HG03469 (cell line): ENCODE results near the gene THYN1.

ENCODE experiments used
- ATAC-seq: cut with Tn5 transposase; IDR thresholded peaks from one replicate; pipeline ENCODE4 v1.9.1; 2021; ENCODE audit warnings: mild to moderate bottlenecking, moderate library complexity, moderate number of reproducible peaks; ENCODE audit not compliant: unreplicated experiment

Gene THYN1

DNA sequence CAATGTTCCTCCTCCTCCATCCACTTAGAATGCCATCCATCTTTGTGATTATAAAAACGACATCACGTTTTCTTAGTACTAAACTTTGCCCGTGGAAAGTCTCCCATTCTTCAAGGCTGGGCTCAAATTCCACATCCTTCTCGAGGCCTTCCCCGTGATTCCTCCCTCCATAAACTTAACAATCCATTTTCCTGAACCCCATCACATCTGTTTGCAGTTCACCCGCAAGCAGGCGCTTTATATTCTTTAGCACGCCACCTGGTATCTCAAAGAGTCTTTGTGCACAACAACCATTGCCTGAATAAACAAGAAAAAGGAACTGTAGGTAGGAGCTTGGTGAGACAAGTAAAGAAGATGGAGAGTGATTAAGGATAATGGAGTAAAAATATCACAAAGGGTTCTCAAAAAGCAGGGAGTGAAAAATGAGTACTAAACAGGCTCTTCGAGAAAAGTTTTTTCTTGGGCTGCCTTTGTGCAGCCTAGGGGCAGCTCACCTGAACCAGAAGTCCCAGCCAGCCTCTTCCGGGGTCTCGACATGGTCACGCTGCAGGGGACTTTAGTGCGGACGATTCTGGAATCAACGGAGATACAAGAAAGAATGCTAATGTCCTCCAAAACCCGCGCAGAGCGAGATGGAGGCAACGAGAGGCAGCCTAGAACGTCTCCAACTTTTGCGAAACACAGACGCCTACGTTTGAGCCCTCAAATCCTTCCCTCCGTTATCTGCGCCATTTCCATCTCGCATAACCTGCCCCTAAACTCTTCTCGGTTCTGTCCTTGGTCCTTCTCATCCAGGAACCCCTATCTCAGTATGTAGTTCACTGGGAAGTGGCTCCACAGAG, 585 bp downstream of the THYN1 start:
- ATAC-seq, result peak; percentile 12

DNA sequence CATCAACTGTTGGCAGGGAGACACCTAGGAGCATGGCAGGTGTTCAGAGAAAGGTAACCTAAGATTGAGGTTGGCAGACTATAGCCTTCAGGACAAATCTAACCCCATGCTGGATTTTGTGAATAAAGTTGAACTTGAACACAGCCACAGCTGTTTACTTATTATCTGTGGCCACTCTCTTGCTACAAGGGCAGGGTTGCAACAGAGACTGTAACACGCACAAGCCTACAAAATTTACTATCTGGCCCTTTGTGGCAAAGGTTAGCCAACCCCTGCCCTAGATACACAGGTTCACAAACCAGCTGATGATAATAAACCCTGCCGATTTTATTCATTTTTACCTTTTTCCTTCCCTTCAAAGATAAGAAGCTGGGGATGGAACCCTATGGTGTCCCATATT, 2.5 kb downstream of the THYN1 start:
- no peak for ATAC-seq

DNA sequence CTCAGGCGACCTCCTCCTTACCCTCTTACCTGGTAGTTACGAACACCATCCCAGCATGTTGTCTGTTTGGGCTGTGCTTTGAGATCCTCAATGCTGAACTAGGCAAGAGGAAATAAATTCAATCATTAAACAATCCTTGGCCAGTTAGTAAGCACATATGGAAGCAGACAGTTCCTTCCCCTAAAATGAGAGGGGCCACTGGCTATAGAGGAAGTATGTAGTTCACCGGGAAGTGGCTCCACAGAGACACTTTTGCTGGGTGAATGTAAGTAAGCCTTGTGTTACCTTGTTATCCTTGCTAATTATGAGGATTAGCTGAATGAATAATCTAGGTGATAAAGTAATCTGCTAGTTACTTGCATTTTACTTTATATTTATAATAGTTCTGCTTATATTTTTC, 2.9 kb downstream of the THYN1 start:
- no peak for ATAC-seq

DNA sequence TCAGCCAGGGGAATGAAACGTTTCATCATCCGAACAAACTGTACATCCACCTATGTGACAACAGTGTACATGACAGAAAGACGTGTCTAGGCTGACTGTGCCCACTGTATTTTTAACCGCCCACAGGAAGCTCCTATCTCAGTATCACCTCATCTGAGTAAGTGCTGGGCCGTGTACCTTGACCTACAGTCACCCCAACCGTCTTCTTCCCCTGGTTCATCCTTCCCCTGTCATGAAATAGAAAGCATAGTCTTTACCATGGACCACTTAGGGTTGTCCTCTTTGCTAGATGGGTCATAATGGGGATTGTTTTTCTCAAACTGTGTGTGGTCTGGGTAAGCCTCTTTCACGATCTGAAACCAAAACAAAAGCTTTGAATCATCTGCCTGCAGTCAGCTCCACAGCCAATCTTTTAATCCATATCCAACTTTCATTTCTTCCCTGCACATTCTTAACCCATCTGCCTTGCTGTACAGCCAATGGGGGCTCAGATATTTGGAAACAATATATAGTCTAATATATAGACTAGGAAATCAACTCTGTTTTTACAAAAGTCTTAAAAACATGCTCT, 4.2 kb downstream of the THYN1 start:
- no peak for ATAC-seq

DNA sequence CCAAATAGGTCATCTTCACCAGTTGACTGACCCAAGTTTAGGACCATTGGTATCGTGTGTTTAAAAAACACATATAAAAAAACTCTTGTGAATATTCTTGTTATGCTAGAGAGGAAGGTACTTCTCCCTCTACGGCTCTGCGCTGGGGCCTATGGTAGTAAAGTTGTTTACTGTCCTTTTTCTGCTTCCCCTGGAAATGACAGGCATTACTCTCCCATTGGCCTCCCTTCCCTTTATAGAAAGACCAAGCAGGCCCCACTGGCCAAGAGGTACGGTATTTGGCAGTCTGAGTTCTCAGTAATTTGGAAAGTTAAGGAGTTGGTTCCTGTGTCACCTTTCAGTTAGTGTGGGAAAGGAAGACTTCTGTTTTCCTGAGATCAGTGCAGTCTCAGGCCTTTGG, 6.5 kb downstream of the THYN1 start:
- no peak for ATAC-seq

DNA sequence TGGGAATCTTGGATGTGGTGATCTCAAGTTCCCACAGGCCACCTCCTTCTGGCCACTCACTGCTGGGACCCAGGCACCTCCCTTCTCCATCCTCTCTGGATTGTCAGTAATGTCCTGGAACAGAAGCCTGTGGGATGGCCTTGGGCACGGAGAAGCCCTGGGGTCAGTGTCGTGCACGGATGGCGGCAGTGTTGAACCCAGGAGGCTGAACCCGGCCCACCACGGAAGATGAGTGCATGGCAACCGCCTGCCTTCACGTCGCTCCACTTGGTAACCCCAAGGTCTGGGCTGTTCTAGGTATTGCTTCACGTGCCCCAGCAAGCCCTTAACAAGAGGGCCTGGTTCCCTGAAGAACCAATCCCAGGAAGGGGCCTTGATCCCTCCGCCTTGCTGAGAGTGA, 7.1 kb downstream of the THYN1 start:
- ATAC-seq, result no peak

DNA sequence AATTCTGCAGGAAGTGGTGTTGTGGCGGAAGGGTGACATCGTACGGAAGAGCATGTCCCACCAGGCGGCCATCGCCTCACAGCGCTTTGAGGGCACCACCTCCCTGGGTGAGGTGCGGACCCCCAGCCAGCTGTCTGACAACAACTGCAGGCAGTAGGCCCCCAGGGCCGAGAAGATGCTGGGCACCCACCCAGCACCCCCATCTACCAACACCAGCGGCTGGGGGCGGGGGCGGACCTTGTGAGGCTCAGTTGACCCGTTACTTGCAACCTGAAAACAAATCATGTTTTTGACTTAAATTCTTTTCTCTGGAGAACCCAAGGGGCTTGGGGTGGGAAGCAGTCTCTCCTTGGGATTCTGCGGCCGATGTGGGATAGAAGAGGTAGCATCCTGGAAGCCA, 7.7 kb downstream of the THYN1 start:
- ATAC-seq, result no peak

DNA sequence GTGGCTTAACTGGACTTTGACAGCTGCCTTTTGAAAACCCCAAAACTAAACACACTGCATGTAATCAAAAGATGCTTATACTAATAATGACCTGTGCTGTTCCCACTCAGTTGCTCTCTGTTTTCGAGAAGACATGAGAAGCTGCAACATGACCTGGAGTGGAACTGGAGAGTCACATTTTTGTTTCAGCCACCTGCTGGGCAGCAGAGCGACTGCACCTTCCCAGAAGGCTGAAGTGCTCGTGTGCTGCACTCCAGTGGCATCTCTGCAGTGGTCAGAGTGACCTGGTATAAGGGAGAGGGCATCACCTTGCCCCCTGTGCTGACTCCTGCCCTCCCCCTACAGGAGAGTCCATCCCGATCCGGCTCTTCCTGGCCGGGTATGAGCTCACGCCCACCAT, 8.6 kb downstream of the THYN1 start:
- peak; percentile 84 for ATAC-seq

DNA sequence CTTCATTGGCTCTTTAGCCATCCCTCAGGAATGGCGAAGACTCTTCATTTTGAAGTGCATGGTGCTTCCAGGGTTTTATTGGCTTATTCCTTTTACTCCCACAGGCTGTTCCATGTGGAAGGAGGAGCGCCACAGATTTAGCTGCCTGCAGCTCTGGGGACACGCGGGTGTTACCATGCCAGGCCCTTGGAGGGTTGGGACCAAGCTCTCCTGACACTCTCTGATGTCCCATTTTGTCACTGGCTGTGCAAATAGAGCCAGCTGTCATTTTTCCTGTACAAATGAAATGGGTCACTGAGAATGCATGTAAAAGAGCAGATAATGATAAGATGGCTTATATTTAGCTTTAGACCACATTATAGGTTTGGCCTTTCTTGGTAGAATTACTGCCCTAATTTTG, 9.2 kb downstream of the THYN1 start:
- ATAC-seq, result no peak

DNA sequence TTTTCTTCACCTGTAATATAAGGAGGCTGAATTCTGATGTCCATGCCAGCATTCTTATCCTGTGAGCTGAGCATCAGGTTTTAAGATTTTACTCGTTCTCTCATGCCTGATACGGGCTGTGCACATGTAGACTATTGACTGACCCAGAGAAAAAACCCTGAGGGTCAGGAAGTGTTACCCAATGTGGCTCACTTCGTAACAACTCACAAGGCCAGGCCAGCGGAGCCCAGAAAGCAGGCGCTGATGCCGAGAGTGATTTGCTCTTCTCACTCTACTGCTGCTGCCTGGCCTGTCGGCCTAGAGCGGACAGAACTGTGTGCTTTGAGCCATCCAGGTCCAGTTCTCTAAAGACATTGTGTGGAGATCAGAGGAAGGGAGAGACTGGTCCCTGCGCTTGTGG, 10.8 kb downstream of the THYN1 start:
- ATAC-seq, result no peak

DNA sequence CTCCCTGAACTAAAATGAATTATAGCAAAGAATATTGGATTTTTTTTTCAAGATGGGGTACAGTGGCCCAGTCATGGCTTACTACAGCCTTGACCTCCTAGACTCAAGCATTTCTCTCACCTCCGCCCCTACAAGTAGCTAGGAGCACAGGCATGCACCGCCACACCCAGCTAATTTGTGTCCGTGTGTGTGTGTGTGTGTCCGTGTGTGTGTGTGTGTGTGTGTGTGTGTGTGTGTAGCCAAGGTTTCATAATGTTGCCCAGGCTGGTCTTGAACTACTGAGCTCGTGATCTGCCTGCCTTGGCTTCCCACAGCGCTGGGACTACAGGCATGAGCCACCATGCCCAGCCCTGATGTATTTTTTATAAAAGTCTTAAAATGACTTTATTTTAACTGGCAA, 12.6 kb downstream of the THYN1 start:
- no peak for ATAC-seq

DNA sequence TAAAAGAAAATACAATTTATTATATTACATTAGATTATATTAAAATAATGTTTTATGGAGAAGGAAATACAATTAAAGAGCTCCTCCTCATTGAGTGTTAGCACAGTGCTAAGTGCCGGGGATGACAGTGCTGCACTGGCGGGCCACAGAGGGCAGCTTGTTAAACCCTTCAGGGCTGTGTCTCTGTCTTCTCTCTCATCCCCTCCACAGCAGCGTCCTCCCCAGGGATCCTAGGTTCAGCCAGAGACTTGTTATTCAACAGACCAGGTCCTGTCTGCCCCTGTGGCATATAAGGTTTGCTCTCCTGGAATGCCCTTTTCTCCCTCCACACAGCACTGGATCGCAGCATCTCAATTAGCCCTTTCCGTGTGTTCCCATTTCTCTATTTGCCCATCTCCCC, 14.2 kb downstream of the THYN1 start:
- no peak for ATAC-seq

DNA sequence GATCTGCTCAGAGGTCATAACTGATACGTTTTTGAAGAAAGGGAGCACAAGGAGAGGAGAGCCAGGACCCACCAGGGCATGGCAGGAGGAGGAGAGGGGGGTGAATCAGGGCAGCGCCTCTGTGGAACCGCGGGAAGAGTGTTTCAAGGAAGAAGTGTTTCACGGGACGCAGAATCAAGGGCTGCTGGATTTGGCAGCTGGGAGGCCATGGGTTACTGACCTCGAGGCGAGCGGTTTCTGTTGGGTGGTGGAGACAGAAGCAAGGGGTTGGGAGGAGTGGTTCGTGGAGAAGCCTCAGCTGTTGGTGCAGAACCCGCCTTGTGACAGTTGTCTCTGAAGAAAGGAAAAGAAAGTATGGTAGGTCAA, 15.6 kb downstream of the THYN1 start:
- ATAC-seq, result no peak

DNA sequence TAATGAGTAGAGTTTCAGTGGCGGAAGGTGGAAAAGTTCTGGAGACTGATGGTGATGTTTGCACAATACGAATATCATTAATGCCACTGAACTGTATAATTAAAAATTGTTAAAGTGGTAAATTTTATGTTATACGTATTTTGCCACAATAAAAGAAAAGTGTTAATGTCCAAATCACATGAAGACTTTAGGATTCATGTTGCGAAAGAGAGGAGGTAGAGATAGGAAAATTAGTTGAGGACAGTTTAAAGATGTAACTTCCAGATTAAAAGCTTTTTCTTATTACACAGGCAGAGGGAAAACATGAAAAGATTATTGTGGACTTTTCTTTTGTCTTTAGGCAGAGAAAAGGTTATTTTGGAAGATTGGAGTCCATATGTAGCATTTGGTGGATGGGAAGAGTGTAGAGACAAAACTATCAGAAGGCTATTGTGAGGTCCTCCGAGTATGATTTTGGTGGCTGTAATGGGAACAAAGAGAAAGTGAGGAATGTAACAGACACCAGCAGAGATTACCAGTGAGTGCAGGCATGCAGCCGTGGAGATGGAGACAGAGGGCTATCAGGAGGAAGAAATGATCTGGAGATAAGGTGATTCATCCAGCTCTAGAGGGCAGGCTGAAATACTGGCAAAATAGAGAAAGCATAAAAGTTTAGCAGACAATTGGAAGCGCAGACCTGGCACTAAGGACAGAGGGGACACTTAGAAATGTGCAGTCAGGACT, 16.2 kb downstream of the THYN1 start:
- no peak for ATAC-seq

DNA sequence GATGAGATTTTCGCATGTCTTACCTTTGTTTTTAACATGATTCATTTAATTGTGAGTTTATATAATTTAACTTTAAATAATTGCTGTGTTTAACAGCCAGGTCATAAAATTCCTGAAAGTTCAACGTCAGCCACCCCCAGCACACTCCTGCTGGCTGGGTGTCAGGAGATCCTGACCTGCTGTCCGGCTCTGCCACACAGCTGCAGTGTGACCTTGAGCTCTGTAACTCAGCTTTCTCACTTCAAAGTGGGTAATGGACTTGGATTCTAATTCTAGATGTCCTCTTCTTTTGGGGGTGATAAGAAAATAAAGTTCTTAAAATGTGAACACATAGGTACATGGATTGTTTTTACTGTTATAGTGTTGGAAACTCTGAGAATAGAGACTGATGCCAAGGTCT, 17.8 kb downstream of the THYN1 start:
- no peak for ATAC-seq

DNA sequence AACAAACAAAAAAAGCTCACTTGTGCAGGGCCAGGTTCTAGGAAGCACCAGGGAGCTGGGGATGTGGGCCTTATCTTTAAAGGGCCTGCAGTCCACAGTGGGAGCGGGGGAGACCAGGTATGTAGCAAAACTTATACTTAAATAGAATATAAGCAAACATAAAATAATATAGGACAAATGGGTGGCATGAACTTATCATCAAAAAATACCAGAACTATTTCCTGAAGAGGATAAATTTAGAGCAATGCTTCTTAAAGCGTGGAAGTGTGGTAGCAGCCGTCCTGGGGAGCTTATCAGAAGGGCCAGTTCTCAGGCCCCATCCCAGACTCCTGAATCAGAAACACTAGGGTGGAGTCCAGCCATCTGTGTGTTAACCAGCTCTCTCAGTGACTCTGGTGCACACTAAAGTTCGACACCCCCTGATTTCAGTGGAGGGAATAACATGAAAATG, 19.4 kb downstream of the THYN1 start:
- ATAC-seq, result no peak

DNA sequence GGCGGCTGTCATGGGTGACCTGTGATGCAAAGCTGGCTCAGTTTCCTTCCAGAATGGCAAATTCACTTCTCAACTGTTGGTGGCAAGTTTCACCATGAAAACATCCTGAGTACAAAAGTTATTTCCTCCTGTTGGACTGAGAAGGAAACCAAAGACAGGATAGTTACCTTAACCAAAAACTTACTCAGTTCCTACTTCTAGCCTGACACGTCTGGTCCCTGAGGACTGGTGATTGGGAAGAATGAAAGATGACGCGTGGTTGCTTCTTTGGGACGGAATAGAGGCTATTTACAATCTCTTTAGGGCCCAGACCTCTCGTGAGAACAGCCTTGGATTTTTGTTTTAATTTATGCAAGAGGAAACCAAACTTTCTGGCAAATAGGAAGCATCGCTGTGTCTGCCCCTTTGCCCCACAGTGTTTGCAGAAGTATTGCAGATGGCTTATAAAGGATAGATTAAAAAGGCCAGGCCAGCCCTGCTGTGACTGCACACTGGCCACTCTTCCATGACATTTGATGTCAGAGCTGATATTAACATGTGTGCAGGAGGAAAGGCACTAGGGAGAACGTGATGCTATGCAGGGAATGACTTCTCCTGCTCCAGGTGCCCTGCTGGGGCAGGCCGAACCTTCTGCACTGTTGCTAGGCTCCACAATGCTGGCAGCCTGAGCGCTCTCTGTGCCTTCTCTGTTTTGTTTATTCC, 21.0 kb downstream of the THYN1 start:
- no peak for ATAC-seq

DNA sequence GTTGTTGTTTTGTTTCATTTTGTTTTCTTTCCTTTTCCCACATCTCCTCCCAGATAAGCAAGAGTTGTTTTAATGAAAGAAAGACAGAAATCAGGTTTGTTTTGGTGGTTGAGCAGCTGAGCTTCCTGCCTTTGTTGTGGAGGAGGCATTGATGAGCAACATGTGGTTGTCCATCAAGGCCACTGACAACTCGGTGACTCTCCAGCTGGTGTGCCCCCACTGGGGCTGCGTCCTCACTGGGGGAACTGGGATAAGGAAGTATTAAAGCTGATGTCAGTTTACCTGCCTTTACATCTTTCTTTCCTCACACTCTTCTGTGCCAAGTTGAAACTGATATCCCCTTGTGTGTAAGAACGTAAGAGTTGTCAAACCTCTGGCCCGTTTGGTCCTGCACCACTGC, 22.8 kb downstream of the THYN1 start:
- no peak for ATAC-seq

DNA sequence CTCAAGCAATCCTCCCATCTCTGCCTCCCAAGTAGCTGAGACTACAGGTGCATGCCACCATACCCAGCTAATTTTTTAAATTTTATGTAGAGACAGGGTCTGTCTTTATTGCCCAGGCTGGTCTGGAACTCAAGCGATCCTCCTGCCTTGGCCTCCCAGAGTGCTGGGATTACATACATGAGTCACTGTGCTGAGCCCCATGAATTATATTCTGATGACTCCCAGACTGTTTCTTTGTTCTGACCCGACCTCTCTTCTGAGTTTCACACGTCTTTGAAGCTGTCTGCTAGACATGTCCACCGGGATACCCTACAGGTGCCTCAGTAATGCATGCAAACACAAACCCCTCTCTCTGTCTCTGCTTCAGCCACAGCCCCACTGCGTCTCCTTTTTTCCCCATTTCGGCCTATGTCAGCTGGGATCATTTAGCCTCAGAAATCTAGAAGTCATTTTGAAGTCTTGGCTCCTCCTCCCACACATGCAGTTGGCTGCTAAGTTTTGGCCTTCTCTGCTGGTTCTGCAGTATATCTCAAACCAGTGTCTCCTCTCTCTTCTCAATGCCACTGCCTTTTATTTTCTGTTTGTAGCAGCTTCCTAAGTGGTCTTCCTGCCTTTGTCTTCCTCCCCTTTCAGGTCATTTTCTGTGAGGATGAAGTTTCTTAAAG, 23.9 kb downstream of the THYN1 start:
- ATAC-seq, result no peak

DNA sequence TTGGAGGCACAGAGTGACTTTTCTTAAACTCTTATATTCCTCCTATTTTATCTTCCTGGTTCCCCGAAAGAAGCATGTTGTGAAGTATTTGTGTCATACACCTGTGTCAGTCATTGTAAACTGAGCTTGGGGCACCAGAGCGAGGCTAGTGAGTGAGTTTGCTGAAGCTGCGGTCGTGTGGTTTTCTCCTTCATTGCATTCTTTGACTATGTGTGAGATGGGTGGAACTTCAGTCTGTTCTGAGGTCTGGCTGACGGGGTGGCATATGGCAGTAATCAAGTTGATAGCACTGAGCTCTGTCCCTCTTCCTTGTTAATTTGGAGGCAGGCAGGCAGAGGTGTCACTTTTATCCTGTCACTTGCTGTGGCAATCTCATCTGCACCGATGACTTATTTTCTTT, 24.5 kb downstream of the THYN1 start:
- ATAC-seq, result peak; percentile 37

DNA sequence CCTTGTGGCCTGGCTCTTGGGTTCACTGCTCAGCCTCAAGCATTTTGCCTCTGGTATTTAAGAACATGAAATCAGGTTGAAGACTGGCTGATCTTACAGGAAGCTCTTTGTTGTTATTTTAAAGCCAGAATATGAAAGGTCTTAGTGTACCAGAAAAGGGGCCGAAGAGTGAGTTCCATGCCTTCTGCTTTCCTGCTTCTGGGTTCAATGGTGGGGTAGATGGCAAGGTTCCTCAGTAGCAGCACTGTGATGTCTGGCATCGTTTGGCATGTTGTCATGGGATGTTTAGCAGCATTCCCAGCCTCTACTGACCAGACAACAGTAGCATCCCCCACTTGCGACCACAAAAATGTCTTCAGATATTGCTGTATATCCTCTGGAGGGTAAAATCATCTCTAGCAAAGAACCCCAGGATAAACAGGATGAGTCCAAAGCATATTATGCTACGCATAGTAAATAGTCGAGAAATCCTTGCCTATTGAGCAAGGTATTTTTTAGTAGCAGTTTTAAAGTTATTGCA, 26.3 kb downstream of the THYN1 start:
- no peak for ATAC-seq
